Mesenchymal stem cell (in vitro differentiated cells and primary cell): ENCODE results near the gene VPS41.

Experiments used
- DNase-seq: peaks from one replicate; pipeline ENCODE4 v3.0.0-alpha.2; 2013
- H2AFZ ChIP-seq: one replicate; pipeline ENCODE4 v1.6.1; 2013; ENCODE audit warnings: low read depth, mild to moderate bottlenecking, control low read depth, inconsistent platforms, low read length, moderate library complexity
- H2AK5ac ChIP-seq: 2 replicates; pipeline ENCODE4 v1.6.1; 2013; ENCODE audit warnings: low read length, moderate library complexity, mild to moderate bottlenecking, inconsistent platforms; ENCODE audit not compliant: severe bottlenecking
- H2BK120ac ChIP-seq: one replicate; pipeline ENCODE4 v1.6.1; 2013; ENCODE audit warnings: low read depth, mild to moderate bottlenecking, inconsistent platforms, low read length, moderate library complexity
- H2BK12ac ChIP-seq, 2 experiments: one replicate each; pipeline ENCODE4 v1.6.1; 2013; ENCODE audit warnings: inconsistent platforms in 2 of 2, low read length in 2 of 2, mild to moderate bottlenecking in 2 of 2, moderate library complexity in 2 of 2, control low read depth in 1 of 2
- H2BK15ac ChIP-seq: one replicate; pipeline ENCODE4 v1.6.1; 2013; ENCODE audit warnings: mild to moderate bottlenecking, low read depth, inconsistent platforms; ENCODE audit not compliant: poor library complexity, severe bottlenecking
- H2BK5ac ChIP-seq: 2 replicates; pipeline ENCODE4 v1.6.1; 2013; ENCODE audit warnings: low read depth, mild to moderate bottlenecking, low read length, control low read depth, inconsistent platforms; ENCODE audit not compliant: poor library complexity, severe bottlenecking
- H3K14ac ChIP-seq, 2 experiments: one replicate each; pipeline ENCODE4 v1.6.1; 2013; ENCODE audit warnings: inconsistent platforms in 2 of 2, low read length in 2 of 2, control low read depth in 1 of 2, mild to moderate bottlenecking in 1 of 2, moderate library complexity in 1 of 2
- H3K18ac ChIP-seq, 2 experiments: one replicate each; pipeline ENCODE4 v1.6.1; 2013; ENCODE audit warnings: inconsistent platforms in 2 of 2, low read length in 2 of 2, control low read depth in 1 of 2, low read depth in 1 of 2, mild to moderate bottlenecking in 1 of 2
- H3K23ac ChIP-seq, 2 experiments: one replicate each; pipeline ENCODE4 v1.6.1; 2013; ENCODE audit warnings: inconsistent platforms in 2 of 2, low read length in 2 of 2, mild to moderate bottlenecking in 2 of 2, moderate library complexity in 2 of 2, control low read depth in 1 of 2
- H3K27ac ChIP-seq: 2 replicates; pipeline ENCODE4 v1.5.1; 2013; ENCODE audit warnings: mild to moderate bottlenecking, moderate library complexity, low read length, control low read depth, inconsistent platforms; ENCODE audit not compliant: poor library complexity, severe bottlenecking
- H3K27me3 ChIP-seq, 2 experiments: 2 replicates each; pipeline versions ENCODE4 v1.6.1 to v1.7.0; 2013; ENCODE audit warnings: low read length in 2 of 2, mild to moderate bottlenecking in 2 of 2, moderate library complexity in 2 of 2, control low read depth in 1 of 2, inconsistent platforms in 1 of 2; ENCODE audit not compliant: control insufficient read depth in 1 of 2, insufficient read depth in 1 of 2
- H3K36me3 ChIP-seq, 2 experiments: 2 replicates each; pipeline versions ENCODE4 v1.6.1 to v1.7.0; 2013; ENCODE audit warnings: low read length in 2 of 2, control low read depth in 1 of 2, inconsistent platforms in 1 of 2, low read depth in 1 of 2, mild to moderate bottlenecking in 1 of 2; ENCODE audit not compliant: insufficient read depth in 2 of 2, control insufficient read depth in 1 of 2
- H3K4ac ChIP-seq, 2 experiments: one replicate each; pipeline ENCODE4 v1.6.1; 2013; ENCODE audit warnings: inconsistent platforms in 2 of 2, low read length in 2 of 2, mild to moderate bottlenecking in 2 of 2, moderate library complexity in 2 of 2, control low read depth in 1 of 2, low read depth in 1 of 2
- H3K4me1 ChIP-seq: 2 replicates; pipeline ENCODE4 v1.6.1; 2013; ENCODE audit warnings: low read depth, low read length, control low read depth; ENCODE audit not compliant: control insufficient read depth, insufficient read depth
- H3K4me2 ChIP-seq: 2 replicates; pipeline ENCODE4 v1.6.1; 2013; ENCODE audit warnings: low read length, mild to moderate bottlenecking, inconsistent platforms; ENCODE audit not compliant: poor library complexity, severe bottlenecking
- H3K4me3 ChIP-seq, 2 experiments: 2 replicates each; pipeline versions ENCODE4 v1.5.1 to v1.7.0; 2013; ENCODE audit warnings: low read length in 2 of 2, mild to moderate bottlenecking in 2 of 2, control low read depth in 1 of 2, low read depth in 1 of 2; ENCODE audit not compliant: insufficient read depth in 1 of 2
- H3K79me1 ChIP-seq: replicated peaks from 2 replicates; pipeline ENCODE4 v1.6.1; 2013; ENCODE audit warnings: mild to moderate bottlenecking, control low read depth, low read length, inconsistent platforms; ENCODE audit not compliant: poor library complexity, severe bottlenecking
- H3K9ac ChIP-seq: 2 replicates; pipeline ENCODE4 v1.7.0; 2013; ENCODE audit warnings: mild to moderate bottlenecking, low read length, moderate library complexity
- H3K9me3 ChIP-seq: 2 replicates; pipeline ENCODE4 v1.7.0; 2013; ENCODE audit warnings: mild to moderate bottlenecking, low read length; ENCODE audit not compliant: control insufficient read depth
- H4K8ac ChIP-seq: one replicate; pipeline ENCODE4 v1.6.1; 2013; ENCODE audit warnings: inconsistent platforms, mild to moderate bottlenecking, low read length, moderate library complexity
- H4K91ac ChIP-seq: one replicate; pipeline ENCODE4 v1.6.1; 2013; ENCODE audit warnings: mild to moderate bottlenecking, low read length, inconsistent platforms
- WGBS: methylation state at CpG from one replicate; pipeline ENCODE4 v1.1.7; 2013; ENCODE audit warnings: mixed read lengths; 5-methylcytosine and 5-hydroxymethylcytosine counted together

VPS41 gene

GRCh38 chr7:38878694-38879457, 30.1 kb downstream of the VPS41 start:
- H2BK12ac ChIP-seq = no peak overlapping the region
- no peak overlapping the region for H2BK5ac ChIP-seq
- peaks cover 2% of the 10 kb centered on the region for H3K4me1 ChIP-seq
- no peak overlapping the region for H3K14ac ChIP-seq
- H3K27me3 ChIP-seq = no peaks in the 10 kb centered on the region
- DNase-seq = no peak
- H2AFZ ChIP-seq = no peak overlapping the region
- H3K4ac ChIP-seq = no peak overlapping the region
- no peak overlapping the region for H2BK15ac ChIP-seq
- H3K27ac ChIP-seq = no peak overlapping the region
- no peak overlapping the region for H2BK120ac ChIP-seq
- no peak overlapping the region for H3K23ac ChIP-seq
- no peak overlapping the region for H3K9ac ChIP-seq
- H4K91ac ChIP-seq = no peak overlapping the region
- peaks cover 0 to 7% of the 10 kb centered on the region in 2 experiments for H3K36me3 ChIP-seq
- H3K4me2 ChIP-seq = no peak overlapping the region
- no peak overlapping the region for H3K18ac ChIP-seq
- 91% methylated on average over 7 of the region's 8 CpGs for whole genome bisulfite sequencing
- H3K79me1 ChIP-seq = peaks cover 36% of the 10 kb centered on the region
- H3K9me3 ChIP-seq = no peaks in the 10 kb centered on the region
- H3K4me3 ChIP-seq = no peak overlapping the region
- H2AK5ac ChIP-seq = no peak overlapping the region
- no peak overlapping the region for H4K8ac ChIP-seq

DNA sequence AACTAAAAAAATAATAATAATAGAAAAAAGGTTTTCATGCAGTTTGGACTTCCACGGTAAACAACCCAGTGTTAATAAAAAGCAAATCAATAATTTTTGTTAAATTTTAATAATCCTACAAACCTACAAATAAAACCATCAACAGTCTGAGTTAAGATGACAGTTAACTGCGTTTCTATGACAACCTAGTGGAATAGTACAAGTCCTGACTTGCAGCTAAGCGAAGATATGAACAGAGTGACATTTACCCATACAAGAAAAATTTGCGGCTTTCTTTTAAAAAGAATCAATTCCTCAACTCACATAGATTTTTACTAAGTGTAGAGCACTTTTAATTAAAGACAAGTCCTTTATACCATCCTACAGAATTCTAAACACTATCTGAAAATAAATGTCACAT, 35.6 kb downstream of the VPS41 start:
- H2BK5ac ChIP-seq = no peak overlapping the region
- H2BK120ac ChIP-seq = no peak overlapping the region
- H3K9ac ChIP-seq = no peak overlapping the region
- H2AK5ac ChIP-seq = no peak overlapping the region
- H3K4ac ChIP-seq = no peak overlapping the region
- DNase-seq = peak; percentile 11
- H3K18ac ChIP-seq = no peak overlapping the region
- no peak overlapping the region for H2BK15ac ChIP-seq
- H3K27ac ChIP-seq = no peak overlapping the region
- H3K27me3 ChIP-seq = no peaks in the 10 kb centered on the region
- H3K9me3 ChIP-seq = no peaks in the 10 kb centered on the region
- H2BK12ac ChIP-seq = no peak overlapping the region
- no peak overlapping the region for H3K4me3 ChIP-seq
- no peak overlapping the region for H3K14ac ChIP-seq
- no peak overlapping the region for H4K91ac ChIP-seq
- no peak overlapping the region for H3K4me2 ChIP-seq
- no peak overlapping the region for H3K23ac ChIP-seq
- WGBS = 93% methylated on average over 3 of the region's 4 CpGs
- no peak overlapping the region for H4K8ac ChIP-seq
- peaks cover 18% of the 10 kb centered on the region for H3K79me1 ChIP-seq
- no peak overlapping the region for H2AFZ ChIP-seq
- peaks cover under 1 to 6% of the 10 kb centered on the region in 2 experiments for H3K36me3 ChIP-seq
- H3K4me1 ChIP-seq = peaks cover 3% of the 10 kb centered on the region

DNA sequence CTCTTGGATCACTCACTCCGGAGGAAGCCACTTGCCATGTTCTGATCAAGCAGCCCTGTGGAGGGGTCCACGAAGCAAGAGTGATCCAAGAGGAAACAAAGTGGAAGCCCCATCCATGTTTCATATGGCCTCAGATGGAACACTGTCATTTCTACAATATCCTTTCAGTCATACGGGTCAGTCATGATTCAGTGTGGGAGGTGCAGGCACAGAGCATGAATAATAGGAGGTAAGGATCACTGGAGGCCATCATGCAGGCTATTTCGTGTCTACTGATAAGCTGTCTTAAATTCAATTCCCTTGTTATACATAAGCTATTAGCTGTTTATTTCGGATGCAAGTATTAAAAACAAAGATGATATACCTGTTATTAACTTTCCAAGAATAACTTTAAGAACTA, 36.8 kb downstream of the VPS41 start:
- Histone ChIP-seq H3K23ac (no peak overlapping the region), H4K8ac (no peak overlapping the region), H2AFZ (no peak overlapping the region), H2BK12ac (no peak overlapping the region), H2BK5ac (no peak overlapping the region), H2BK15ac (no peak overlapping the region), H3K36me3 (peaks cover 3 to 16% of the 10 kb centered on the region in 2 experiments), H3K14ac (no peak overlapping the region), H4K91ac (no peak overlapping the region), H2BK120ac (no peak overlapping the region), H3K4me1 (peaks cover 2% of the 10 kb centered on the region), H3K4ac (no peak overlapping the region), H3K79me1 (peaks cover 17% of the 10 kb centered on the region), H3K9ac (no peak overlapping the region), H3K18ac (no peak overlapping the region), H3K27me3 (no peaks in the 10 kb centered on the region), H3K9me3 (no peaks in the 10 kb centered on the region), H2AK5ac (no peak overlapping the region), H3K27ac (no peak overlapping the region), H3K4me3 (no peak overlapping the region), H3K4me2 (no peak overlapping the region)
- DNase-seq = no peak
- 100% methylated on average over 3 of the region's 5 CpGs for WGBS

DNA sequence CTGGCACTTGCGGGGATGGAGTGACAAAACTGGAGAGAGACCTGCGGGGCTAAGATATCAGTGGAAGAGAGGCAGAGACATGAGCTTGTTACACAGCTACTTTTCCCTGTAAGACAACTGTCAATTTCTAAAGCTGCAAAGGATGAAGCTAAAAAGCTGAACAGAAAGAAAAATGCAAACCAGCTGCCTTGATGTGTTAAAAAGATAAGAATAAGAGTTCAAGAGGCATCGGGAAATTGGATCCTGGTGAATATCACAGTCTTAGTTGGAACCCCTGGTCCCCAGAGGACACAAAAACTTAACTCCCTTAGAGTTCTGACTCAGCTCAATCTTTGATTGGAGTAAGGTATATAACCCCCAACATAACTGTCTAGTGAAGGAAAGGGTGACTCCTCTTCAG, 38.8 kb downstream of the VPS41 start:
- no peak overlapping the region for H3K23ac ChIP-seq
- no peak overlapping the region for H3K9ac ChIP-seq
- H2BK5ac ChIP-seq = no peak overlapping the region

More for the DNA sequence above, 38.8 kb downstream of the VPS41 start:
- Histone ChIP-seq H3K79me1 (peaks cover 16% of the 10 kb centered on the region), H3K4me2 (no peak overlapping the region), H2AK5ac (no peak overlapping the region), H4K91ac (no peak overlapping the region), H3K4me1 (peaks cover 2% of the 10 kb centered on the region), H3K27ac (no peak overlapping the region), H2AFZ (no peak overlapping the region), H3K36me3 (peaks cover 3 to 35% of the 10 kb centered on the region in 2 experiments), H3K4ac (no peak overlapping the region), H3K4me3 (no peak overlapping the region), H4K8ac (no peak overlapping the region), H2BK15ac (no peak overlapping the region), H2BK12ac (no peak overlapping the region), H3K27me3 (no peaks in the 10 kb centered on the region), H3K14ac (no peak overlapping the region), H3K9me3 (no peaks in the 10 kb centered on the region), H3K18ac (no peak overlapping the region), H2BK120ac (no peak overlapping the region)
- DNase-seq = no peak
- WGBS = 80% methylated on average over 3 of the region's 3 CpGs
